Measurements from ENCODE around the gene GJB2.
"Not testable (repeated sequence)": the region's sequence is repeated elsewhere in the genome, so short reads cannot be mapped to it uniquely, and the experiment has no call there.

The GJB2 gene

DNA sequence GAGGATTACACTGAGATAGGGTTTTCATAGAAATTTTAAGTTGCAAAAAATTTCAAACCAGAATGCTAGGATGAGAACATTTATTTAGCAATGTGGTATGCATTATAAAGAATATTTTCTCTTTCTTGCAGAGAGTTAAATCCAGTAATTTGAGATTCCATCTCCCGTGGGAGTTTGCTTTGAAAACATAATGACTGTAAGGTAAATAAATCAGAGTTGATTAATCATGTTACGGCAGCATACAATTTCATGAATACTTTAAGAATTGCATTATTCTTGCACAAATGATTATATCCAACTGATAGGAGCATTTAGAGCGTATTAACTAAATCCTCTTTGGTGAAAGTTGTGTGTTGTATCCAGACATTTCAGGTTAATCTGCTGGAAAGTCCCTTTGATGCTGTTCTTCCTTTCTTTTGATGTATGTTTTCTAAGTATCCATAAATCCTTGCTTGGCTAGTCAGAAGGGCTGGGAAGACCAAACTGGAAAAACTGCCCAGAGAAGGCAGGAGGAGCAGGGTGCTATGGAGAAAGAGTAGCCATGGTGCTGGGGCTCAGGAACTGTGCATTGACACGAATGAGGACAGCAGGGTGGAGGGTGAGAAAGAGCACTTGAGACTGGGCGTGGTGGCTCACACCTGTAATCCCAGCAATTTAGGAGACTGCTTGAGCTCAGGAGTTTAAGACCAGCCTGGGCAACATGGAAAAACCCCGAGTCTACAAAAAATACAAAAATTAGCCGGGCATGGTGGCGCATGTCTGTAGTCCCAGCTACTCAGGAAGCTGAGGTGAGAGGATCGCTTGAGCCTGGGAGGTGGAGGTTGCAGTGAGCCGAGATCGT is 27.1 kb downstream of the GJB2 start:
- DNase-seq, result no peak

DNA sequence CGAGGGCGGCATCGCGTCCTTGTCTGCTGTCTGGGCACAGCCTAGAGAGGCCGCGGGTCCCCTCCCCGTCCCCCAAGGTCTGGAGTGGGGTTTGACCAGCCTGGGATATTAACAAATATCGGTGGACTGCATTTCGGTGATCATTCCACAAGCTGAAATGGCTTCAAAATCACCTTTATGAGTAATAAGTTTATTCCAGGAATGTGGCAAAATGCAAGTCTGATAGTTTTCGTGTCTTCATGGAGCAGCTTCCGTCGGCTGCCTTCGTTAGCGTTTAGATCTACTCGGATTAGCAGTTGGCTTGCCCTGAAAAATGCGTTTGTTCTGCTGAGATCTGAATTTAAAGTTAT is 30.8 kb downstream of the GJB2 start:
- no peak for DNase-seq

DNA sequence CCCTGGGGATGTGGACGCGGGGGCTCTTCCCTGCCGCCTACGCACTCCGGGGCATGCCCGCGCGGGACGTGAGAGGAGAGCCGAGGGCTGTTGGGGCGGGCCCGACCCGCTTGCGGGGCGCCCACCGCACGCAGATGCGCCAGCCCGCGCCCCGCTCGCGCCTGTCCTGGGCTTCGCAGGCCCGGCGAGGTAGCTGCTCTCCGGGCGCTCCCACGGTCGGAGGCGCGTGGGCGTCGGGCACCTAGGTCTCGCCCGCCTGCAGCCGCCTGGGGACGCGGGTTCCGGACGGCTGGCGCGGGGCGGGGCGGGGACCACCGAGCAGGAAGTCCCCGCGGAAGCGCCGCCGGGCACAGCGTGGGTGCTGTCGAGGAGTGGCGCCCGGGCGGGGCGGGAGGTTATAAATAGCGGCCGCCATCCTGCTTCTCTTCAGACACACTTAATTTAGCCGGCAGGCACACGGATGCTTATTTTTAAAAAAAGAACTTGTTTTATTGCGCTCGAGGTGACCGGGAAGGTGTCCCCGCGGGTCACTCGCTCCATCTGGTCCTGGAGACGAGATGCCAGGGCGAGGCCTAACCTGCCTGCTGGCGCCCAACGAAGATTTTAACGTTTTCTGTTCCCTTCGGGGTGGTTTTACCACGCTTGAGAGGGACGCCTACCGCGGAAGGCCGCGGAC is 31.3 kb downstream of the GJB2 start:
- no peak for DNase-seq

DNA sequence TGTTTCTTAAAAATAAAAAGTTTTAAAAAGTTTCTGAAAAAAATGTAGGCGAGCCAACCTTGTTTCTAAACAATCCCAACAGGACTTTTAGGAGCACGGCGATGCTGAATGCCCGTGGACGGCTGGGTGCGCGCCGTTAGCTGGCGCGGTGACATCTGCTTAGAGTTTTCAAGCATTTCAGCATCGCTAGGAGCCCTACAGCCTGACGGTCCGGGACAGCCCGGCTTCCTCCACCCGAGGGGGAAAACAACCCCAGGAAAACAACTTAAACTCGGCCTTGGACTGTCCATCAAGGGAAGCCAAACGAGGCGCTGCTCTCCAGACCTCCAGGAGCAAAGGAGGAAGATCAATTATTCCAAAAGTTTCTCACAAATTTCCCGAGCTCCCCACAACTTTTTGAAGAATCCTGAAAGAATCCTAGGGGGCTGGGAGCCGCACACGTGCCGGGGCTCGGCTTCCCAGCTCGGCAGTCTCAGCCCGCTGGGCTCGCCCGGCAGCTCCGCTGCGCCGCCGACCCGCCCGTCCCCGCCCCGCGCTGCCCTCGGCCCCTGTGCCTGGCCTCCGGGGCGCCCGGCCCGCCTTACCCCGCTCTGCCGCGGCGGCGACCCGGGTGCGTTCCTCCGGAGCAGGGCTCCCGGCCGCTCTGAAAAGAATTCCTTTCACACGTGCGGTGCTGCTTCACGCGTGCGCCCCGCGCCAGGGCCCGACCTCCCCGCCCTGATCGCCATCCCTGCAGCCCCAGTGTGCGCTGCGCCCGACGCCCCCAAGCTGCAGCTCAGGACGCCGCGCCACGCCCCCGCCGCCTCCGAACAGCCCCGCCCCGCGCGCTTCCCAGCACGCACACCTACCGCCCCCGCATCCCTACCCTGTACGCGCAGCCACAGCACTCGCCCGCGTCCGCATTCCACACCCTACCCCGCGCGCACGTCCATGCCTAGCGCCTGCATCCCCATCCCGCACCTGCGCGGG is 32.1 kb downstream of the GJB2 start, which contains the start of gene GJA3:
TSS of gene GJA3 (minus strand) at position 747 of the 969 bp plus-strand sequence. CDS start 17,764 bp downstream, outside the sequence.
- no peak for DNase-seq

DNA sequence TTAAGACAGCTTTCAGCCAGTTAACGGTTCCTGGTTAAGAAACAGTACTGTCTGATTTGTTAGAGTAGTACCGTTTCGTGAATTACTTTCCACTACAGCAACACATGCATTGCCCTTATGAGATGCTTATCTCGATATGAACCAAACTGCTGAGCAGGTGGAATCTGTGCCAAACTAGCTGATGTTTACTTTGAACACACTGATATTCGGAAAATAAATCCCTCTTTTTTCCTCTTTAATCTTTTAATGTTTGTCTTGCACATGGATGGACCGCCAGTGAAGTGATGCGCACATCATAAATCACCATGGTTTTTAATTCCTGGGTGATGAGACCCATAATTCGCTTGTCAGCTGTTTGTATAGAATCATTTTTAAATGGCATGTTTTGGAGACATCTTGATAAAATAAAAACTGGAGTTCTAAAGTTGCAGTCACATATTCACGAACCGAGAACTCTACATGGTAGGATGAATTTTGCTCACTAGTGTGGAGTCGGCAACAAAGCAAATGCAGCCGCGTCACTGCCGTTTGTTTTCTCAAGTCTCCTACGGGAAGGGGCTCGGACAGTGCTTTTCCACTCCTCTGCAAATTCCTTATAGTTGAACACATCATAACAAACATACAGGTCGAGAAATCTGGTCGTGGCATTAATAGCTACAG is 33.0 kb downstream of the GJB2 start:
- no peak for DNase-seq

DNA sequence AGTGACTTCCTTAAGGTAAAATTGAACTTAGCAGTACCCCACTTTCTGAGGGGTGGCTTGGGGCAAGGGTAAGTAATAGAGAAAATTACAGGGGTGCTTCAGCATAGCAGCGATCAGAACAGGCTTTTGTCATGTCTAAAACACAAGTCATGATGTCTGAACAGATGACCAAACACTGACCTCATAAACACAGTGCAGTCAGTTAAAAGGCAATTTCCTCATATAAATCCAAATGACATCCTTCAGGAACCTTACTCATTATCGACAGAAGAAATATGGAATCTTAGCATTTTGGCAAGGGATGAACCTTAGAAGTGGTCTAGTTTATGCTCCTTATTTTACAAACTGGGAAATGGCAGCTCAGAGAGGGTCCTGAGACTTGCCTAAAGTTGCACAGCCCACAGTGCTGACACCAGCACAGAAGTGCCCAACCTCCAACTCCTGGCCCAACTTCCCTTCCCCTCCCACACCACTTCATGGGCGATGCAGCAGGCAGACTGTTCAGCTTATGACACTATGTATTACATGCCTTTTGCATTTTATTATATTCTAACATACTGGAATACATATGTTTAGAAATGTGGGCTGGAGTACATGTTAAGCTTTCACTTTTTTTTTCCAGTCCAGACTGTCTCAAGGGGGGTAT is 35.5 kb downstream of the GJB2 start:
- DNase-seq, result no peak

DNA sequence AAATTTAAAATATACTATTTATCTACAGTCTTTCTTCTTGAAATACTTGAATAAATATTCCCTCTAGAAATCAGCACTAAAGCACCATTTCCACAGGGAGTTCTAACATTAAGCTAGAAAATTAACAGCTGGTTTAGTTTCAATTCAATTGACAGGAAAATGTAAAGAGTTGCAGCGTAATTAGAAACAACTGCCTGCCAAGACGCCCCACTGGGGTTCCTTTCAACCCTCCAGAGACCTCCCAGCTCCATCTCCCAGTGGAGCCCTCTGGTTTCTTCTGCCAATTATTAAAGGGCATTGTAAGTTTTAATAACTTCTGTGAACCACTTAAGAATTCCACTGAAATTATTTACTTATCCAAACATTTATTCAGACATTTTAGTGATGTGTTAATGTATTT is 36.0 kb downstream of the GJB2 start:
- DNase-seq, result no peak

DNA sequence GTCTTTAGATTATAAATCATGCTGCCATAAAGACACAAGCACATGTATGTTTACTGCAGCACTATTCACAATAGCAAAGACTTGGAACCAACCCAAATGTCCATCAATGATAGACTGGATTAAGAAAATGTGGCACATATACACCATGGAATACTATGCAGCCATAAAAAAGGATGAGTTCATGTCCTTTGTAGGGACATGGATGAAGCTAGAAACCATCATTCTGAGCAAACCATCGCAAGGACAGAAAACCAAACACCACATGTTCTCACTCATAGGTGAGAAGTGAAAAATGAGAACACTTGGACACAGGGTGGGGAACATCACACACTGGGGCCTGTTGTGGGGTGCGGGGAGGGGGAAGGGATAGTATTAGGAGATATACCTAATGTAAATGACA is 39.4 kb downstream of the GJB2 start:
- not testable (repeated sequence) for DNase-seq

DNA sequence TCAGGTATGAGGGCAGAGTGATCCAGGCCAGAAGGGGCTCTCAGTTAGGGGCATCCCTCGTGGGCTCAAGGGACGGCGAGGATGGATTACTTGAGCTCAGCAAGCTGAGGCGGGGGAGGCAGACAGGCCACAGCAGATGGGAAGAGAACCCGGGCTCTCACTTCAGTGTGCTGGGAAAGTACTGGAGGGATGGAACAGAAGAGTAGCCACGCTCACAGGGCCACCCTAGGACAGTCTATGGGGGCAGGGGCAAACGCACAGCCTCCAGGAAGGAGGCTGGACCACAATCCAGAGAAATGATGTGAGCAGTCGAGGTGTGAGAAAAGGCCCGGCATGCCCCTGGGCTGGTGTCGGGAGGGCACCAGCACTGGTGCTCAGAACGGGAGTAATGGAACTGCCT is 41.1 kb downstream of the GJB2 start:
- DNase-seq, result no peak

DNA sequence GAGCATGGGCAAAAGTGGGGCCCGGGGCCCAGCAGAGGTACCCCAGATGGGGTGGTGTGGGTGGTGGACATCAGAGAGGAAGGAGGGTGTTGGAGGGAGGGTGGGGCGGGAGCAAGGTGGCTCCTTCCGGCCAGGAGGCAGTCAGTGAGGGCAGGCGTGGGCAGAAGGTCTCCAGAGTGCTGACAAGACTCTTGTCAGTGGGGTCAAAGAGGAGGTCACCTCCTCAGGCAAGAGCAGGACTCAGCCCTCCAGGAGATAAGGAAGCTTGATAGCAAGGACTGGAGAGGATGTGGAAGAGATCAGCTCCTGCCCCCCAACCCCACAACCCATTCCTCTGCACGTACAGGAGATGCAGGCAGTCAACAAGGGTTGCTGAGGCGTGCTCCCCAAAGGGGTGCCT is 41.7 kb downstream of the GJB2 start:
- DNase-seq, result no peak

DNA sequence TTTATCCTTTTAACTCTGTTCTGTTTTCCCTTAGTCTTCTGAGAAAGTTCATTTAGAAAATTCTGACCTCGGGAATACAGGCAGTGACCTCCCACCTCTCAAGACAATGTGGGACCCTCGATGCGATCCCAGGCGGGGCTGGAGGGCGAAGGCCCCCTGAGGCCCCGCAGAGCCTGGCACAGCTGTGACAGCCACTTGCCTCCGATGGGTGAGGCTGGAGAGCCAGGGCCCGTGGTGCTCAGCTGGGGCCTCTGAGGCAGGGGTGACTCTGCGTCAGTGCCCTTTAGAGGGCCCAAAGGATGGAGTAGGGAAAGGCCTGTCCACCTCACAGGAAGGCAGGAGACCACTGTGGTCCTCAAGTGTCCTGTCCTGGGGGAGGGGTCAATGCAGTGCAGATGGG is 42.2 kb downstream of the GJB2 start:
- DNase-seq, result no peak

DNA sequence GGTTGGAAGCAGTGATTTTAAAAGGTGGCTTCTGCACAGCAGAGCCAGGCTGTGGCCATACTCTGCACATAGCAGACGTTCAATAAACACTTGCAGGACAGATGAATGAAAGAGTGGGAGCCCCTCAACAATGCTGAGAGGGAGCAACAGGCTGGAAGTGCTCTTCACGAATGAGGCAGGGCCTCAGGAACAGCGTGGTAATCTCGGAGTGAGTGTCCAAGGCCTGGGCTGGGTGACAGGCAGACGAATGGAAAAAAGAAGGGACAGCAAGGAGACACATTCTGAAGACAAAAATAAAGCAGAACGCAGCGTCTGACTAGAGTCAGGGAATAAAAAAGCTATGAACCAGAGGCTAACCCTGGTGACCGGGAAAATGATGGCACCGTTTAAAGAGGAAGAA is 43.0 kb downstream of the GJB2 start:
- DNase-seq, result no peak

DNA sequence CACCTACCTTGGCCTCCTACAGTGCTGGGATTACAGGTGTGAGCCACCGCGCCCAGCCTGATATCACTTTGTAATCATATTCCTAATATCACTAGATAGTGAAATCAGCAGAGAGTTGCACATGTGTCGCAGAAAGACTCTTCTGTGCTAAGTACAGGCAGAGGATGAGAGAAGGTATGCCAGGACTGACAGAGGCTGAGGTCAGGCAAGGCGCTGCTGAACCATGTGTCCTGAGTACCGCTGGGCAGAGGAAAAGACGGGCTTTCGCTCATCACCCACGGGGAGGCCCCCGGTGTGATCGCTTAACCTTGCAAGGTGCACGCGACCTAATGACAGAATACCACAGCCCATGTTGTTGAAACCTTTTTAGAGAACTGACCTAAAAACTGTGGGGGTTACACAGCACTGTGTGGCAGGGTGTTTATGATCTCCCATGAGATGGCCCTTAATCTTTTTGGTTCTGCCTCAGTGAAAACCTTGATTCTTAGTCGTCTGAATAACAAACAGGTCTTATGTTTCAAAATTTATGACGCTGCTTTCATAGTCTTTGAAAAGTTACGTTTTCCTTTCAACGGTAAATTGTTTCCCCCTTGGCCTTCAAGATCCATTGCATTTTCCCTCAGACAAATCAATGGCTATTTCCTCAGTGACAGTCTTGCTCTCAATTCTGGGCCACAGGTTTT is 44.1 kb downstream of the GJB2 start:
- DNase-seq, result no peak

DNA sequence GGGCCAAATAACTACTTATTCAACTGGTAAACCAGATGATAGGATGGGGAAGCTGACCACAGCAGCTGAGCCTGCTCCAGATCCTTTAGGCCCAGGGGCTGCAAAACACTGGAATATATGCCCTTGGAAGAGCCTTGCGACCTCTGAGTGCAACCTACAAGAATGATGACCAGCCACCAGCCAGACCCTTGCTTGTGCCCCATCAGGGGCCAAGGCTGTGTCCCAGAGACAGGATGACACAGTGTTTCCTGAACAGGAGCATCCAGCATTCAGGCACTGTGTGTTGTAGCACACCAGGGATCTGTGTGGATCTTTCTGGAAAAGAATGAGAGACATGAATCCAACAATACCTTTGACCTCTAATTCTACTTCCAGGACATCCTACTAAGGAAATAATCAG is 46.4 kb downstream of the GJB2 start:
- DNase-seq, result no peak

DNA sequence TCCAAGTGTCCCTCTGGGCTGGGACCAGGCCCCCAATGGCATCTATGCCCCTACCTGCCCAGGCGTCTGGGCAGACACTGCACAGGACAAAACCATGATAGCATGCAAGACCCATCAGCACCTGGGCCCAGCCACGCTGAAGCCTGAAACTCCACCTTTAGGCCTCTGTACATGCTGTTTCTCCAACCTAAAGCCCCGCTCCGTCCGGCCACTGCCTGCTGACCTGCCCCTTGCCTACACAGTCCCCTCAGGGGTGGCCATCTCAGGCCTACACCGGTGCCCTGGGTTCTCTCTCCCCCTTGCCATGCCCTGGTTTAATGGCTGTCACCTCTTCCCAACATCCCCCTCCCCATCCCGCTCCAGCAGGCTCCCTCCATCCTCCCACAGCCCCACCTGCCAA is 47.2 kb downstream of the GJB2 start:
- DNase-seq, result no peak

DNA sequence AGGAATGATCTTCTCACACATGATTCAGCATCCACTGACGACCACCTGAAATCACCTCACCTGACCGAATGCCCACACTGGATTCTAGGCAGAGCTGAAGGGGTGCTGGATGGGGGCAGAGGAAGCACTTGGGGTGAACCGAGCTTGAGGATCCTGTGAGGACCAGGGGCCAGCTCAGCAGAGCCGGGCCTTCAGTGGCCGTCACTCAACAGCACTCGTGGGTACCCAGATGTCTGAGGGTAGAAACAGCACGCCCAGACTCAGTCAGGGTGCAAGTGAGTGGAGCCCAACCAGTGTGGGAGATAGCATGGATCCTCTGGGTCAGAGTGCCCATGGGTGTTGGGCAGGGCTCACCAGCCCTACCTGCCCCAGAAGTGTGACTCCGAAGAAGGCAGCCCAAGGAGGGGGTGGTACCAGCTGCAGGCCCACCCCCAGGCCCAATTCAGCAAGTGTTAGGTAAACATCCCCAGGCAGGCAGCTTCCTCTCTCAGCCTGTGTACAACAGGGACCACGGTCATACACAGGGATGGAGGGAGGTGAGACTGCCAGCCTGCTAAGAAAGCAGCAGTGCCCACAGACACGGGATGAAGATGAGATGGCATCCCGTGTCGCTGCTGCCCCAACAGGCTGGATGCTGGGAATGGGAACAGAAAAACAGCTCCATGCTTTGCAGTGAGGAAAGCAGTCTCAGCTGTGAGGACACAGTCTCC is 48.4 kb downstream of the GJB2 start:
- DNase-seq, result no peak

DNA sequence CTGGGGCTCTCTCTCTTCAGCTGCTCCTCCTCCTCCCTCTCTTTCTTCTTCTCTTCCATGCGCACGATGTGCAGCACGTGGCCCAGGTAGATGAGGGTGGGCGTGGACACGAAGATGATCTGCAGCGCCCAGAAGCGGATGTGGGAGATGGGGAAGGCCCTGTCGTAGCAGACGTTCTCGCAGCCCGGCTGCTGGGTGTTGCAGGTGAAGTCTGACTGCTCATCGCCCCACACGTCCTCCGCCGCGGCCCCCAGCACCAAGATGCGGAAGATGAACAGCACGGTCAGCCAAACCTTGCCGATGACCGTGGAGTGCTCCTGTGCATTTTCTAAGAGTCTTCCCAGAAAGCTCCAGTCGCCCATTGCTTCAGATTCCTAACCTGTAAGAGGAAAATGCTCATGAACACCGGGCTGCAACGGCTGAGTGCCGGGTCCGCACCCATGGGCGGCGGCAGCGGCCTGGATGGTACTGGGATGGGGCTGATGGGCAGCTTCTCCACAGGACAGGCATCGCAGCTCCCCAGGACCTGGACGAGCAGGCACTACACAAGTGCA is 49.7 kb downstream of the GJB2 start:
- no peak for DNase-seq

DNA sequence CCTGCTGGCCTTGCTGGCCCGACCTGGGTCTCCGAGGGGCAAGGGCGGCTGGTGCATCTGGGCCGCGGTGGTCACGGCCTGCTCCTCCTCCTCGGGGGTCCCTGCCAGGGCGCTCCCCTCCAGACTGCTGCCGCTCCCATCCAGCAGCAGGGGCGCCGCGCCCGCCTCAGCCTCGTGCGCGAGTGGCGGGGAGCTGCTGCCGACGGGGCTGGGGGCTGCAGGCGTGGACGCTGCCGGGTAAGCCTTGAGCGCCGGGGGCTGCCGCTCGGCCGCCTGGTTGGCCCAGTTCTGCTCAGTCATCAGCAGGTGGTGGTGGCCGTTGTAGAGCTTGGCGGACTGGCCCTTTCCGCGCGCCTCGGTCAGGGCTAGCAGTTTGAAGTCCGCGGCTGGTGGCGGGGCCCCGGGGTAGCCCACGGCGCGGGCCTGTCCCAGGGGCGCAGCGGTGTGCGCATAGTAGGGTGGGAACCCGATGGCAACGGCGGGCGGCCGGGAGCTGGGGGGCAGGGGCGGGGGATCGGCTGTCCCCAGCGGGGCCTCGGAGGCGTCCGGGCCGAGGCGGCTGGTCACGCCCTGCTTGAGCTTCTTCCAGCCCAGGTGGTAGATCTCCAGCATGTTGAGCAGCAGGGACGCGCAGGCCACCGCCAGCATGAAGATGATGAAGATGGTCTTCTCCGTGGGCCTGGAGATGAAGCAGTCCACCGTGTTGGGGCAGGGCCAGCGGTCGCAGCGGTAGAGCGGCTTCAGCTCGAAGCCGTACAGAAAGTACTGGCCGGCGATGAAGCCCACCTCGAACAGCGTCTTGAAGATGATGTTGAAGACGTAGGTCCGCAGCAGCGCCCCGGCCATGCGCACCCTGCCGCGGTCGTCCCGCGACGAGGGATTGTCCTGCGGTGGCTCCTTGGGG is 50.5 kb downstream of the GJB2 start:
- no peak for DNase-seq

DNA sequence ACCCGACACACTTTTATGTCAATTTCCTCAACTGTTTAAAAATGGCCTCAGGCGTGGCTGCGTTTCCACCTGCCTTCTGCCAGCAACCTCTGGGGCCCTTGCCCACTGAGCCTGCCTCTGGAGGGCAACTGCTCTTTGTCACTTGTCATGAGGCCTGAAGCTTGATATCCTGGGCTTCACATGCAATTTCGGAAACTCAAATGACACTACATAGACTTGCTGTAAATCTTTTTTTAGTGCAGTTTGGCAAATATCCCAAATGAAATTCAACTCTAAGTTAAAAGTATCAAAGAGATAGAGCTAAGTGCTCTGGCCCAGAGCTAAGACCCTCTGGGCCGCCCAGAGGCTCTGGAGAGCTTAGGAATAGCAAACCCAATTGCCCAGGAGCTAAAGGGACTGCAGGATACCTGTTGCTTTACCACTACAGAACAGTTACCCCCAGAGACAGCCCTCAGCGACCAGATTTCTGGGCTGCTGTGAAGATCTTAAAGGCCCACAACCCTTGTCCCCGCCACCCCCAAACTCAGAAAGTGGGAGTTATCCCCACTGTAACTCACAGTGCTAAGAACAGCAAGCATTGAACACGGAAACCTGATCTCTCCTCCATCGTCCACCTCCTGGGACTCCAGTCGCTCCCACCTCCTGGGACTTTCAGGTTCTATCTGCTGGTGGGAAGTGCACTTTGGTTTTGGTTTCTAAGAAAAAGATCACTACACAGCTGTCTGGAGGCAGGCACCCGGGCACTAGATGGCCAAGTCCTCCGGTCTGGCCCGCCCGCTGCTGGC is 51.3 kb downstream of the GJB2 start:
- DNase-seq, result no peak

Data from NCI-H2029 treated with DMSO at 0.1 percent for 48 hours (cell line).